BLaER1 treated with 17β-estradiol and CSF1 and Interleukin-3, amounts not matched to agents 10 nM and 100 nM (cell line): ENCODE data around the gene GID8.
A peak's percentile ranks its signal among the peaks of the same experiment; 100 is the strongest.

ENCODE experiments used
- H3K27ac ChIP-seq, 11 experiments: shearing (Covaris generic); formaldehyde crosslinking; 2 replicates each; pipeline ENCODE4 v1.8.1; 2022
- H3K27me3 ChIP-seq, 11 experiments: shearing (Covaris generic); formaldehyde crosslinking; 2 replicates each; pipeline ENCODE4 v1.8.1; 2022
- H3K36me3 ChIP-seq, 11 experiments: shearing (Covaris generic); formaldehyde crosslinking; 2 replicates each; pipeline ENCODE4 v1.8.1; 2022
- H3K4me1 ChIP-seq, 10 experiments: shearing (Covaris generic); formaldehyde crosslinking; 2 replicates each; pipeline ENCODE4 v1.8.1; 2022
- H3K4me2 ChIP-seq, 11 experiments: shearing (Covaris generic); formaldehyde crosslinking; 2 replicates each; pipeline ENCODE4 v1.8.1; 2022
- H3K4me3 ChIP-seq, 10 experiments: shearing (Covaris generic); formaldehyde crosslinking; 2 replicates each; pipeline ENCODE4 v1.8.1; 2022
- H3K9ac ChIP-seq, 11 experiments: shearing (Covaris generic); formaldehyde crosslinking; 2 replicates each; pipeline ENCODE4 v1.8.1; 2022
- H3K9me3 ChIP-seq, 11 experiments: shearing (Covaris generic); formaldehyde crosslinking; replicated peaks in 1 of 11; 2 replicates each; pipeline ENCODE4 v1.8.1; 2022
- H4K20me1 ChIP-seq, 11 experiments: shearing (Covaris generic); formaldehyde crosslinking; 2 replicates each; pipeline ENCODE4 v1.8.1; 2022
- Cebpa-rat ChIP-seq, 11 experiments: shearing (Covaris generic); IDR thresholded peaks; 2 replicates each; pipeline ENCODE4 v1.8.1; 2022

GID8 gene

DNA sequence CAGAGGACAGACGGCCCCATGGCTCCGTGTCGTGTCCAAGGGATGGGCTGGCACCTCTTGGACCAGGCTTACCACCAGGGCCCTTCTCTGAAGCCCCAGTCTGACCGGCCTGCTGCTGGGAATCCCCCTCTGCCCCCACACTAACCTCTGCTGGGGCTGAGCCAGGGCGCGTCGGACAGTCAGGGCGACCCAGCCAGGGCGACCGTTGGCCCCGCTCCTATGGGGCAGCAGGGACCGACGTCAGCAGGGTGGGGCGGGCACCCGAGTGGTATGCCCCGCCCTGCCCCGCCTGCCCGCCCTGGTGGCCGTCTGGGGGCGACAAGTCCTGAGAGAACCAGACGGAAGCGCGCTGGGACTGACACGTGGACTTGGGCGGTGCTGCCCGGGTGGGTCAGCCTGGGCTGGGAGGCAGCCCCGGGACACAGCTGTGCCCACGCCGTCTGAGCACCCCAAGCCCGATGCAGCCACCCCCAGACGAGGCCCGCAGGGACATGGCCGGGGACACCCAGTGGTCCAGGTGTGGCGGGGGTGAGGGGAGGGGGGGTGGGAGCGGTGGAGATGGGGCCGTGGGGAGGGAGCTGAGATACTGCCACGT is 14.5 kb downstream of the GID8 start, which contains the start of gene SLC17A9:
Gene SLC17A9 (plus strand): TSS at position 337 of the 595 bp plus-strand sequence. CDS start 122 bp downstream, at position 459.
- TF ChIP-seq Cebpa-rat (IDR thresholded peaks at IDR 0.05): no peak
- peak within 1 kb of the TSS; percentile 80 to 94 (median 87) for H3K27ac ChIP-seq

GRCh38 chr20:62952968-62953838 is 15.3 kb downstream of the GID8 start:
- Histone ChIP-seq H3K36me3 (peaks cover 51 to 60% (median 54%) of the 10 kb centered on the region in 11 experiments), H3K4me2 (peak overlapping the region; percentile 97 to 100 (median 100)), H3K9ac (peak overlapping the region; percentile 82 to 92 (median 87)), H3K9me3 (peaks cover 4 to 16% (median 13%) of the 10 kb centered on the region in 11 experiments; a peak in 19 of 22 replicates), H3K27me3 (no peaks in the 10 kb centered on the region), H3K4me3 (peak overlapping the region; percentile 58 to 84 (median 76)), H4K20me1 (peaks cover 29 to 68% (median 39%) of the 10 kb centered on the region in 11 experiments; a peak in 21 of 22 replicates), H3K27ac (peak overlapping the region; percentile 80 to 94 (median 87)), H3K4me1 (peaks cover 57 to 88% (median 76%) of the 10 kb centered on the region in 10 experiments)
- no peak for TF ChIP-seq Cebpa-rat (IDR thresholded peaks at IDR 0.05)

More for the DNA sequence above, 14.5 kb downstream of the GID8 start, which contains the start of gene SLC17A9:
- Histone ChIP-seq H4K20me1 (peaks cover 26 to 68% (median 37%) of the 10 kb centered on the region in 11 experiments; a peak in 21 of 22 replicates), H3K4me2 (peak within 1 kb of the TSS; percentile 97 to 100 (median 100)), H3K4me3 (peak within 1 kb of the TSS; percentile 58 to 84 (median 76)), H3K9me3 (peaks cover 4 to 20% (median 17%) of the 10 kb centered on the region in 11 experiments; a peak in 19 of 22 replicates), H3K27me3 (no peaks in the 10 kb centered on the region), H3K4me1 (peaks cover 57 to 80% (median 69%) of the 10 kb centered on the region in 10 experiments), H3K9ac (peak within 1 kb of the TSS; percentile 82 to 92 (median 87)), H3K36me3 (peaks cover 51 to 60% (median 54%) of the 10 kb centered on the region in 11 experiments)

DNA sequence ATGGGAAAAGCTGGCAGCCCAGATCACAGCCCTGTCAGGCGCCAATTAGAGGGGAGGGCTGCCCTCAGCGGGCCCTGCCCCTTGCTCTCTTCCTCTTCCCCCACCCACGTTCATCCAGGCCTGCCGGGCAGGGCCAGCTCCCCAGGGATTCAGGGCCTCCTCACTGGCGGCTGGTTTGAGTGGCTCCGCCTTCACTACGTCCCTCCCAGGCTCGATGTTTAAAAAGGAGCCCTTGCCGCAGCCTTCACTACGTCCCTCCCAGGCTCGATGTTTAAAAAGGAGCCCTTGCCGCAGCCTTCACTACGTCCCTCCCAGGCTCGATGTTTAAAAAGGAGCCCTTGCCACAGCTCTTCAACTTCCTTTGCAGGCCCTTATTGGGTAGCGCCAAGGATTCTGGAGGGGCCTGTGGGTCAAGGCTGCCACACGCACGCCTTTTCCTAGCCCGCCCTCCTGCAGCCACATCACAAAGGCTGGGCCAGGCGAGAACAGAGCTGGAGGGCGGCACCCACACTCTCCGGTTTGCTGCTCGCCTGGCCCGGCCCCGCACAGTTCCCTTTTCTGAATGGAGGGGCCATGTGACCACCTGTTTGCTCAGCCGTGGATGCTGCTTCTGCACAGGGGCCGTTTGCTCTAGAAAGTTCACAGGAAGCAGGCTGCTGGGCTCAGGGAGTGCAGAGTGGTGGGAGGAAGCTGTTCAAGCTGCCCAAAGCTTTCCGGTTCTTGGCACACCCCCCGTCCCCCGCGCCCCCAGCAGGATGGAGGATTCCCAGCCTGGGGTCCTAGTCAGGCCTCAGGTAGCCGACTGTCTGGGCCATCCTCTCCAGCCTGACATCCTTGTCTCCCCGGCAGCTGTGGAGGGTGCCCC is 16.1 kb downstream of the GID8 start:
- Histone ChIP-seq H3K9ac (peak overlapping the region; percentile 82 to 92 (median 87)), H3K4me2 (peak overlapping the region; percentile 97 to 100 (median 100)), H3K4me3 (peak overlapping the region; percentile 58 to 84 (median 76)), H3K4me1 (peaks cover 66 to 95% (median 85%) of the 10 kb centered on the region in 10 experiments), H3K27me3 (no peaks in the 10 kb centered on the region), H3K36me3 (peaks cover 47 to 59% (median 52%) of the 10 kb centered on the region in 11 experiments), H3K27ac (peak overlapping the region; percentile 80 to 94 (median 87)), H3K9me3 (peaks cover 1 to 8% (median 4%) of the 10 kb centered on the region in 11 experiments; a peak in 19 of 22 replicates), H4K20me1 (peaks cover 38 to 68% (median 47%) of the 10 kb centered on the region in 11 experiments; a peak in 21 of 22 replicates)
- no peak for TF ChIP-seq Cebpa-rat (IDR thresholded peaks at IDR 0.05)

GRCh38 chr20:62955519-62956386 is 17.8 kb downstream of the GID8 start:
- peaks cover 52 to 74% (median 64%) of the 10 kb centered on the region in 11 experiments for H4K20me1 ChIP-seq
- H3K36me3 ChIP-seq: peaks cover 30 to 59% (median 46%) of the 10 kb centered on the region in 11 experiments
- H3K27me3 ChIP-seq: no peaks in the 10 kb centered on the region
- no peak for TF ChIP-seq Cebpa-rat (IDR thresholded peaks at IDR 0.05)
- H3K9me3 ChIP-seq: no peaks in the 10 kb centered on the region
- H3K27ac ChIP-seq: peak overlapping the region in 9 of 11 experiments; percentile 80 to 94 (median 89); a peak in 16 of 22 replicates
- H3K4me1 ChIP-seq: peaks cover 62 to 95% (median 91%) of the 10 kb centered on the region in 10 experiments
- peak overlapping the region; percentile 16 to 92 (median 86); a peak in 17 of 22 replicates for H3K9ac ChIP-seq
- peak overlapping the region; percentile 97 to 100 (median 100) for H3K4me2 ChIP-seq
- peak overlapping the region in 3 of 10 experiments; percentile 78 to 84 (median 79); a peak in 5 of 20 replicates for H3K4me3 ChIP-seq

DNA sequence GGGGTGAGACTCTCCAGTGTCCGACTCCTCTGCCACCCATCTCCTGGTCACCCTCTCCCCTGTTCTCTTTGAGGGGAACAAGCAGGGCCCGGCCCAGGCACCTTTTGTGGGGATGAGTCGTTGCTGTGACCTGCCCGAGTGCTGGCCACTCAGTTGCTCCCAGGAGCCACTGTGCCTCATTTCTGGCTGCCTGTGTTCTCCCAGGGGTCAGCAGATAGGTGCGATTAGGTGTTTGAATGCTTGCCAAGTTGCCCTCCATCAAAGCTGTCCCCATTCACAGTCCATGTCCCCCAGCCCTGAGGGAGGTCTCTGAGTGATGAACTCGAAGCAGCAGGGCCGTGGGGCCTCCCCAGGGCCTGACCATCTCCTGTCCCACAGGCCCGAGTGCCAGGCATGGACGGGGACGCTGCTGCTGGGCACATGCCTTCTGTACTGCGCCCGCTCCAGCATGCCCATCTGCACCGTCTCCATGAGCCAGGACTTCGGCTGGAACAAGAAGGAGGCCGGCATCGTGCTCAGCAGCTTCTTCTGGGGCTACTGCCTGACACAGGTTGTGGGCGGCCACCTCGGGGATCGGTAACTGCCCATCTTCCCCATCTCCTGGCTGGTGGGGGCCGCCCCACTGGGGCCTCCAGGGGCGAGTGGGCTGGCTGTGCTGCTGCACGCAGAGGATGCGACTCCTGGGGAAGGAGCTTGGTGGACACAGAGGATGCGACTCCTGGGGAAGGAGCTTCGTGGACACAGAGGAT is 18.6 kb downstream of the GID8 start:
- H3K9ac ChIP-seq: peak overlapping the region in 8 of 11 experiments; percentile 32 to 92 (median 88); a peak in 10 of 22 replicates
- H3K4me2 ChIP-seq: peak overlapping the region; percentile 97 to 100 (median 100); a peak in 20 of 22 replicates
- H3K27me3 ChIP-seq: no peaks in the 10 kb centered on the region
- H3K36me3 ChIP-seq: peaks cover 32 to 60% (median 46%) of the 10 kb centered on the region in 11 experiments
- TF ChIP-seq Cebpa-rat (IDR thresholded peaks at IDR 0.05): no peak
- peak overlapping the region in 6 of 11 experiments; percentile 80 to 94 (median 92); a peak in 10 of 22 replicates for H3K27ac ChIP-seq
- no peaks in the 10 kb centered on the region for H3K9me3 ChIP-seq
- H4K20me1 ChIP-seq: peaks cover 56 to 81% (median 70%) of the 10 kb centered on the region in 11 experiments
- no peak overlapping the region for H3K4me3 ChIP-seq
- peaks cover 57 to 92% (median 87%) of the 10 kb centered on the region in 10 experiments for H3K4me1 ChIP-seq

DNA sequence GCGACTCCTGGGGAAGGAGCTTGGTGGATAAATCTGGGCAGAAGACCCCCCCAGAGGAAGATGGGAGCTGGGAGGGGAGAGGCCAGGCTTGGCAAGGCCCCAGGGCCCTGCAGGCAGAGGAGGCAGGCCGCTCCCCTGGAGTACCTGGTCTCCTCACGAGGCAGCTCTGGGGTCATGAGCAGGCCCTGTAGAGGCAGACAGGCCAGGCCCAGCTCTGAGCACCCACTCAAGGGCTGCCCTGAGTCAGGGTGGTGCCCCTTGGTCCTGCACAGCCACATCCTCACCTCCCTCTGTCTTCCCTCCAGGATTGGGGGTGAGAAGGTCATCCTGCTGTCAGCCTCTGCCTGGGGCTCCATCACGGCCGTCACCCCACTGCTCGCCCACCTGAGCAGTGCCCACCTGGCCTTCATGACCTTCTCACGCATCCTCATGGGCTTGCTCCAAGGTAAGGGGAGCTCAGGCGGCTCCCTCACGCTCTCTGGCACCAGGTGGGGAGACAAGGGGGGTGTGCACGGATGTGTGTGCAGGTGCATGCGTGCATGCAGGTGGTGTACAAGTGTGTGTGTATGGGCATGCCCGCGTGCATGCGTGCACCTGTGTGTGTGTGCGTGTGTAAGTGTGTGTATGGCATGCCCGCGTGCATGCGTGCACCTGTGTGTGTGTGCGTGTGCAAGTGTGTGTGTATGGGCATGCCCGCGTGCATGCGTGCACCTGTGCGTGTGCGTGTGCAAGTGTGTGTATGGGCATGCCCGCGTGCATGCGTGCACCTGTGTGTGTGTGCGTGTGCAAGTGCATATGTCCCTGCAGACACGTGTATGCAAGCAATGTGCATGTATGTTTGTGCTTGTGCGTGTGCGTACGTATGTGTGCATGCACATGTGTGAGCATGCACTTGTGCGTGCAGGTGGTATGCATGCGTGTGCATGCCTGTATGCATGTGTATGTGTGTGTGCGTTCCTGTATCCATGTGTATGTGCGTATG is 19.5 kb downstream of the GID8 start:
- H3K9ac ChIP-seq: peak overlapping the region in 6 of 11 experiments; percentile 10 to 92 (median 64); a peak in 3 of 22 replicates
- no peak for TF ChIP-seq Cebpa-rat (IDR thresholded peaks at IDR 0.05)
- H3K9me3 ChIP-seq: no peaks in the 10 kb centered on the region
- peak overlapping the region in 10 of 11 experiments; percentile 90 to 100 (median 100); a peak in 19 of 22 replicates for H3K4me2 ChIP-seq
- peaks cover 41 to 69% (median 54%) of the 10 kb centered on the region in 11 experiments for H3K36me3 ChIP-seq
- H3K4me3 ChIP-seq: no peak overlapping the region
- no peaks in the 10 kb centered on the region for H3K27me3 ChIP-seq
- H3K4me1 ChIP-seq: peaks cover 49 to 90% (median 82%) of the 10 kb centered on the region in 10 experiments
- peaks cover 65 to 90% (median 79%) of the 10 kb centered on the region in 11 experiments for H4K20me1 ChIP-seq
- H3K27ac ChIP-seq: peak overlapping the region in 1 of 11 experiments; percentile 91; a peak in 2 of 22 replicates
